Mucosa of descending colon (tissue), 3 donors: ENCODE measurements around the gene DOCK10. TPM values are rescaled to one million over a fixed set of nuclear protein-coding genes. Genes with fewer than 3 reads are reported as not detected.

Experiments used
- ATAC-seq: fragments of 200-7000 bp; cut with Tn5 transposase; one replicate; pipeline ENCODE4 v1.9.1; 2020; ENCODE audit warnings: mild to moderate bottlenecking, moderate library complexity
- DNase-seq, 3 donors: peaks; one replicate each; pipeline ENCODE4 v3.0.0-alpha.2; 2020
- H3K36me3 ChIP-seq: fragments of 200-600 bp; one replicate; pipeline ENCODE4 v1.8.0; 2021; ENCODE audit warnings: low read depth, mild to moderate bottlenecking
- H3K4me1 ChIP-seq: fragments of 200-600 bp; one replicate; pipeline ENCODE4 v1.8.0; 2021; ENCODE audit warnings: low read depth, mild to moderate bottlenecking
- H3K4me3 ChIP-seq: fragments of 200-600 bp; one replicate; pipeline ENCODE4 v1.8.0; 2021; ENCODE audit warnings: mild to moderate bottlenecking
- H3K9me3 ChIP-seq: fragments of 200-600 bp; one replicate; pipeline ENCODE4 v1.8.0; 2021; ENCODE audit warnings: mild to moderate bottlenecking
- CTCF ChIP-seq: fragments of 200-600 bp; IDR thresholded peaks from one replicate; pipeline ENCODE4 v1.8.0; 2022; ENCODE audit warnings: antibody characterized with exemption, mild to moderate bottlenecking
- intact Hi-C, 2 donors: fragments of 100-400 bp; cut with DNase I in 1 of 2; cut with micrococcal nuclease in 1 of 2; formaldehyde crosslinking; loops; one replicate each; pipeline versions ENCODE4 v1.11.0 to v1.11.1; 2022; cut with DNase I, micrococcal nuclease
- total RNA-seq, 3 donors: library from RNA; stranded (reverse); fragmentation: NEBNext Ultra II Directional in 2 of 3; extraction: Animal tissue kit (Norgen Biotek cat#: 25700) in 2 of 3; gene quantifications; one replicate each; pipeline versions ENCODE4 v1.2.1 to v1.2.4, GENCODE V29; 2021 to 2023
- donor health status: DM: no; HTN: no; CAD: no; lungs with moderate emphysema.
- donor health status: DM: no; HTN: no; CAD: no.
- donor health status: DM: no; HTN: yes; CAD: no.

The DOCK10 gene
- total RNA-seq, 3 donors from 2014 or later: 13.3 to 20.6 (median 14.7) TPM

DNA sequence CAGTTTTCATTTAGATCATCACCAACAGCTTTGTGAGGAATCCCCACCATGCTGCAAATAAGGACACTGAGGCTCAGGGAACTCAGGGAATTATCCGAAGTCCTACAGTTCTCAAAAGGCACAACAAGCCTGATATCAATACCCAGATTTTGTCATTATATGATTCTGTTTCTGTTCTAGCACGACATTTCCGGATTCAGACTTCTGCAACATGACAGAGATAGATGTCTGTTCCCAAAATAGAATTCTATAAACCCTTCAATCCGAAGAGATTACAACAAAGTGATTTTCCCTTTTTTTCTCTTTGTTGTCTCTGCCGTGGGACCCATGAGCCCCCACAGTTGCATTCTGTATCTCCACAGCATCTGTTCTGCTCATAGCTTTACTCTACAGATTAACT is 72.0 kb downstream of the DOCK10 start:
- H3K36me3 ChIP-seq: no peaks in the 10 kb centered on the region
- intact Hi-C loops: no loop called here
- DNase-seq (no peak), ATAC-seq (no peak)
- H3K4me1 ChIP-seq: peaks cover 17% of the 10 kb centered on the region
- H3K9me3 ChIP-seq: no peaks in the 10 kb centered on the region
- TF ChIP-seq CTCF: no peak
- H3K4me3 ChIP-seq: no peak overlapping the region

DNA sequence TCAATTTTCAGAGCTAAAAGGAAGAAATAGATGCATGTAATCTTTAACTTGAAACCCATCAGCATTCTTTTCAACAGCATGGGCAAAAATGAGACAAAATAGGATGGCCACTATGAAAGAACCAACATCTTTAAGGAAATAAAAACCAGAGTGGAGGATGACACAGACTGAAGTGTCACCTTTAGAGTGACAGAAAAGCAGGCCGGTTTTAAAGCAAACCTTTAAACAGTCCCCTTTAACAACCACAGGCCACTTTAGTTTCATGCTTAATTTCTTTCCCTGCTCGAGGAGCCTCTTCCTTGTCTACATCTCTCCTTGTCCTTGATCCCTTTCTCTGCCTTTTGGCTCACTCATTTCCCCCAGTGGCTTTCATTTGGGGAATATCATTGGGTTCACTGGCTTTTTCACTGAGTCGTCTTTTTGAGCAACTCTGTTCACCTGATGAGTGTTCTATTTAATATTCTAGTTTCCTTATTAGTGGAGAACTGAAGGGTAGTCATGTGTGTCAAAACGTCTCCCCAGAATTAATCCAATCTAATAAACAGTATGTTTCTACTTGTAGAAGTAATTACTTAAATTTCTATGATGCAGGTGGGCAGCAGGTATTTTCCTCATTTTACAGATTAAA is 72.5 kb downstream of the DOCK10 start:
- no peaks in the 10 kb centered on the region for H3K36me3 ChIP-seq
- DNase-seq: no peak
- intact Hi-C loops: no loop called here
- no peaks in the 10 kb centered on the region for H3K9me3 ChIP-seq
- H3K4me3 ChIP-seq: no peak overlapping the region
- no peak for ATAC-seq
- peaks cover 17% of the 10 kb centered on the region for H3K4me1 ChIP-seq
- TF ChIP-seq CTCF: no peak

- Histone ChIP-seq H3K4me1 (peaks cover 17% of the 10 kb centered on the region), H3K36me3 (no peaks in the 10 kb centered on the region)
- intact Hi-C loops: no loop called here
These were observed 73.2 kb downstream of the DOCK10 start for GRCh38 chr2:224969095-224969494.

DNA sequence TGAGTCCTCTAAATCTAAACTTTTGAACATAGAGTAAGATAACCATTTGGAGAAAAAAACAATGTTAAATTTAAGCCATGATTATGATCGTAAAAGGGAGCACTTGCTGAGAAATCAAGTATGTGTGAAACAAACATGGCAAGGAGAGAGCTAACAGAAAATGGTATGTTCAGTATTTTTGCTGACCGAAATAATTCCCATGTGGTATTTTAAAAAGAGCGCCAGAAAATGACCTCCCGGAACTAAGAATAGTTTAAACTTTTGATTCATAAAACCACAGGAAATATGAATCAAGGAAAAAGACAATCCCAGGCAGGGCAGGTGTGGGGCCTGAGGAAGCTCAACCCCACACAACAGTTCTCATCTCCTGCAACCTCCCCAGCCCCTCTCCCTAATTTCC is 74.2 kb downstream of the DOCK10 start:
- intact Hi-C loops: no loop called here
- no peaks in the 10 kb centered on the region for H3K36me3 ChIP-seq
- no peak for TF ChIP-seq CTCF
- peaks cover 10% of the 10 kb centered on the region for H3K4me1 ChIP-seq
- DNase-seq (no peak), ATAC-seq (no peak)
- no peaks in the 10 kb centered on the region for H3K9me3 ChIP-seq
- no peak overlapping the region for H3K4me3 ChIP-seq

More at GRCh38 chr2:224969095-224969494, 73.2 kb downstream of the DOCK10 start:
- no peaks in the 10 kb centered on the region for H3K9me3 ChIP-seq
- no peak for ATAC-seq
- DNase-seq: no peak
- no peak for TF ChIP-seq CTCF
- H3K4me3 ChIP-seq: no peak overlapping the region

GRCh38 chr2:224966613-224967012 is 75.7 kb downstream of the DOCK10 start:
- H3K4me1 ChIP-seq: peaks cover 8% of the 10 kb centered on the region

More at GRCh38 chr2:224966613-224967012, 75.7 kb downstream of the DOCK10 start:
- no peak overlapping the region for H3K4me3 ChIP-seq
- no peaks in the 10 kb centered on the region for H3K9me3 ChIP-seq
- TF ChIP-seq CTCF: no peak
- ATAC-seq: peak; percentile 75
- H3K36me3 ChIP-seq: no peaks in the 10 kb centered on the region
- intact Hi-C loops: no loop called here
- DNase-seq: no peak
